Measurements from ENCODE around the gene CDKN2AIPNL.
"Not testable (repeated sequence)": the region's sequence is repeated elsewhere in the genome, so short reads cannot be mapped to it uniquely, and the experiment has no call there.

CDKN2AIPNL gene

GRCh38 chr5:134437847-134438581, 26.3 kb upstream of the CDKN2AIPNL start:
- DNase-seq: no peak

GRCh38 chr5:134437340-134437846, 25.7 kb upstream of the CDKN2AIPNL start:
- DNase-seq: no peak

DNA sequence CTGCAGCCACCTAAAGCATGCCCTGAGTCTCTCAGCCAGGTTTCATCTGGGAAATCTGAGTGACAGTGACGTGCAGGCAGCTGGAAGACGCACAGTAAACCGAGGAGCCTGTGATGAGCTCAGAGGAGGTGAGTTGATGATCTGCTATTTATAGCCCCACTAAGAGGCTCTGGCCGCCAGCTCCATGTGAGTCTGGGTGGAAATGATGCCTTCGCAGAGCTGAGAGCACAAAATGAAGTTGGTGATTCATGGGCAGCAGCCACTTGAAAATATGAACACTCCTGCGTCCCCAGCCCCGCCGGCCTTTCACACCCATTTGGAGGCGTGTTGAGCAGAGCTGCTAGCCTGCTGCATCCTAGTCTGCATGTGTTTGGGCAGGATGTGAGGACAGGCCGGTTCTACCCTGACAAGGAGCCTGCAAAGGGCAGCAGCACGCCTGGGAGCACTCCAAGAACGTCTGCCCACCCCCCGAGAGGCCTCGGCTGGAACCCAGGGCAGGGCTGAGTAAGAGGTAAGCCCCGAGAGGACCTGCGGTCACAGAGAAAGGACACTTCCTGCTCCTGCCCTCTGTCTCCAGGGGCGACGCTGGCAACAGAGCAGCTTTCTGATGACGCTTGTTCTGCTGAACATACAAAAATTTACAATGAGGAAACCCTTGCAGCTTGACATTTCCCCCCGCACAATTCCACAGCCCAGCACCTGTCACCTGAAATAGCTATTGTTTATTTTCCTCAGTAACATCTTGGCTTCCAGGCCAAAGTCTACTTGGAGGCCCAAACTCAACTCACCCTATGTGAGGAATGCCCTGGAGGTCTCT, 25.1 kb upstream of the CDKN2AIPNL start:
- DNase-seq: peak; percentile 70

DNA sequence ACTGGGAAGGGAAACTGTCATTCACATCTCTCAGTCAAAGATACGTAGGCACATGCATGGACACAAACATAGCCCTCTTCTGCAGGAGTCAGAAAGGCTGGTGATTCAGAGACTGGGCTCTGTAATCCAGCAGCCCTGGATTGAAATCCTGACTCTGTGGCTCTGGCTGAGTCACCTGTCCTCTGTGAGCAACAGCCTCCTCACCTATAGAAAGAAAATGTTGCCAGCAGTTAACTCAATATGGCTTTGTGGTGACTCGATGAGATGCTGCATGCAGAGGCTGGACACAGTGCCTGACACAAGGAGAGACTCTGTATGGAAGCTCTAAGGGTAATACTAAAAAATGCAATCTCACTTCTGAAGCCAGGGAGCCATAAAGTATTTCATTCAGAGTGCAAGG, 23.9 kb upstream of the CDKN2AIPNL start:
- no peak for DNase-seq

DNA sequence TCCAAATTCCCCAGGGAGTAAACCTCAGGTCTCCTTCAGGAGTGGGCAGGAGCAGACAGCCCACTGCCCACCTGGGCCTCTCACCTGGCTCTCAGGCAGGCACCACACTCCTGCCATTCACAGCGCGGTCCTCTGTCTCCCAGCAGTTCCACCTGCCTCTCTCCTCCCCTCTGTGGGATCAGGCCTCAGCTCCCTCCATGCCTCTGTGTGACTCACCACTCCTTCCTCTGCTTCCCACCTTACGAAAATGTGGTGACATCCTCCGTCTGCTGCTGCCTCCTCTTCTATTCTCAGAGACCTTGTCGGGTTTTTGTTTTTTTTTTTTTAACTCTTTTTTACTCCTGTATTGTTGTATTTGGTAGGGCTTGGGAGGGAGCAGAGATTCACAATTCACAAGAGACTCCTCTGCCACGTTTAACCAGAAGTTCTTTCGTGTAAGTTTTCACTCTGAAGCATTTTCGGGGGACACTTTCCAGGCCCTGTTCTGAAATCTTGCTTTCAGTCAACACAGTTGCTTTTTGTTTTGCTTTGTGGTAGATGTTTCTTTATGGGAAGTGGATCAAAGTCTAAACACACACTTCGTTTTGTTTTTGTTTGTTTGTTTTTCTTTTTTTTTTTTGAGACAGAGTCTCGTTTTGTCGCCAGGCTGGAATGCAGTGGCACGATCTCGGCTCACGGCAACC, 21.1 kb upstream of the CDKN2AIPNL start:
- DNase-seq: no peak

GRCh38 chr5:134432174-134432573, 20.5 kb upstream of the CDKN2AIPNL start:
- no peak for DNase-seq

DNA sequence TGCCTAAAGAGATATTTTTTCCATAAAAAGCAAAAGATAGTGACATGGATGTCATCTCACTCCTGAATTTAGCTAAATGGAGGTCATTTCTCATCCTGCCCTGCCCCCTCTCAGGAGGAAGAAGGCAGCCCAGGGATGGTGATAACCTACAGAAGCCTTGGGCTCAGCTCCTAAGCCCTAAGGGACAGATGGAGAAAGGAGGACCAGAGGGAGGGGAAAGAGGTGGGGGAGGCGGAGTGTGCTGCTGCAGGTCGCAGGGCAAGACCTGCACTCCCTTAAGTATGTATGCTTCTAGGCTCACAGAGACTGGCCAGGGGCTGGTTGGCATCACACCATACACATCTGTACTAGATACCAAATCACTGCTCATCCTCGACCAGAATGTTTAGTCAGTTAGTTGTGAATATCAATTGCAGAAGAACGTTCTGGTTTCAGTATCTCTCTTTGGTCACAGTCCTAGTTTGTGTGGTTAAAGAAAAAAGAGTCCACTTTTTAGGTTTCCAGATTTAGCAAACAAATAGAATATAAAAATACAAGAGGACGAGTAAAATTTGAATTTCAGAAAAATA, 18.4 kb upstream of the CDKN2AIPNL start:
- no peak for DNase-seq

DNA sequence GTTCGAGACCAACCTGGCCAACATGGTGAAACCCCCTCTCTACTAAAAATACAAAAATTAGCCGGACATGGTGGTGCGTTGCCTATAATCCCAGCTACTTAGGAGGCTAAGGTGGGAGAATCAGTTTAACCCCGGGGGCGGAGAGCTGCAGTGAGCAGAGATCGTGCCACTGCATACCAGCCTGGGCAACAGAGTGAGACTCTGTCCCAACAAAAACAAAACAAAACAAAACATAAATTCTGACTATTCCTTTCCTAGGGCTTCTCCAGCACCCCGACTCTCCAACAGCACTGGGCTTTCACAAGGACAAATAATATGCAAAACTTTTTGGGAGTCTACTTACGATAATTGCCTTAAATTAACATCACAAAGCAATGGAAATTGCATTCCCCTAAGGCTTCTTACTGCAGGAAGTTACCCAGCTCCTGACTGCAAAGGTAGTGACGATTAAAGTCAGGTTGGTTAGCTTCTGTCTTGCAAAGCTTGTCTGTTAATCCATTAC, 15.9 kb upstream of the CDKN2AIPNL start:
- no peak for DNase-seq

- DNase-seq: no peak
Measured at GRCh38 chr5:134426361-134426760, 14.7 kb upstream of the CDKN2AIPNL start.

- no peak for DNase-seq
Measured at GRCh38 chr5:134423376-134423775, 11.7 kb upstream of the CDKN2AIPNL start.

- DNase-seq: no peak
Measured at GRCh38 chr5:134422791-134423365, 11.2 kb upstream of the CDKN2AIPNL start.

DNA sequence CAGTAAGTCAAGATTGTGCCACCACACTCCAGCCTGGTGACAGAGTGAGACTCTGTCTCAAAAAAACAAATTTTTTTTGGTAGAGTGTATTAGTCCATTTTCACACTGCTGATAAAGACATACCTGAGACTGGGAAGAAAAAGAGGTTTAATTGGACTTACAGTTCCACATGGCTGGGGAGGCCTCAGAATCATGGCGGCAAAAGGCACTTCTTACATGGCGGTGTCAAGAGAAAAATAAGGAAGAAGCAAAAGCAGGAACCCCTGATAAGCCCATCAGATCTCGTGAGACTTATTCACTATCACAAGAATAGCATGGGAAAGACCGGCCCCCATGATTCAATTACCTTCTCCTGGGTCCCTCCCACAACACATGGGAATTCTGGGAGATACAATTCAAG, 9.4 kb upstream of the CDKN2AIPNL start:
- DNase-seq: not testable (repeated sequence)

DNA sequence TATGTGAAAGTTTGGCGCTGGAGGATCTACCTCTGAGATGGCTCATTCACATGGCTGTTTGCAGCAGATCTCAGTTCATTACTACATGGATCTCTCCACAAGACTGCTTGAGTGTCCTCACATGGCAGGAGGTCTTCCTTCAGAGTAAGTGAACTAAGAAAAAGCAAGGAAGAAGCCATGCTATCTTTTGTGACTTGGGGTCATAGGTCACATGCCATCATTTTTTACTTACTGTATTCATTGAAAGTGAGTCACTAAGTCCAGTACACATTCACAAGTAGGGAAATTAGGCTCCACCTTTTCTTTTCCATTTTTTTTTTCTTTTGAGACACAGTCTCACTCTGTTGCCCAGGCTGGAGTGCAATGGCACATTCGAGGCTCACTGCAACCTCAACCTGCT, 8.7 kb upstream of the CDKN2AIPNL start:
- DNase-seq: no peak

GRCh38 chr5:134418958-134419357, 7.3 kb upstream of the CDKN2AIPNL start:
- DNase-seq: no peak

DNA sequence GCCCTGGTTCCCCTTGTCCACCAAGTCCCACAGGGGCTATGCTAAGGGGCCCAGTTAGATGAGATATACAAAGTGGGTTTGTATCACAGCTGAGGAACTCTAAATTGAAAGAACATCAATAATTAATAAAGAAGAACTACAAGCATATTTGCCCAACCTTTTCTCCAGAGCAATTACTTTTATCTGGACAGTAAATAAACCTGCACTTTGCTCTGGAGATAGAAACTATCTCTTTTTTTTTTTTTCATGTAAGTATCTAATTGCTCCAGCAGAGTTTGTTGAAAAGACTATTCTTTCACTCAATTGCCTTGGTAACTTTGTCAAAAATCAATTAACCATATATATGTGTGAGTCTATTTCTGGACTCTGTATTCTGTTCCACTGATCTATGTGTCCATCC, 6.0 kb upstream of the CDKN2AIPNL start:
- no peak for DNase-seq

- no peak for DNase-seq
Measured at GRCh38 chr5:134413046-134413445, 1.4 kb upstream of the CDKN2AIPNL start.

- DNase-seq: no peak
Measured at GRCh38 chr5:134411228-134411545, 494 bp downstream of the CDKN2AIPNL start.

- DNase-seq: no peak
Measured at GRCh38 chr5:134410822-134411221, 859 bp downstream of the CDKN2AIPNL start.

- DNase-seq: no peak
Measured at GRCh38 chr5:134409321-134409720, 2.4 kb downstream of the CDKN2AIPNL start.

GRCh38 chr5:134406390-134406789, 5.3 kb downstream of the CDKN2AIPNL start:
- DNase-seq: no peak

GRCh38 chr5:134403951-134404350, 7.7 kb downstream of the CDKN2AIPNL start:
- no peak for DNase-seq

DNA sequence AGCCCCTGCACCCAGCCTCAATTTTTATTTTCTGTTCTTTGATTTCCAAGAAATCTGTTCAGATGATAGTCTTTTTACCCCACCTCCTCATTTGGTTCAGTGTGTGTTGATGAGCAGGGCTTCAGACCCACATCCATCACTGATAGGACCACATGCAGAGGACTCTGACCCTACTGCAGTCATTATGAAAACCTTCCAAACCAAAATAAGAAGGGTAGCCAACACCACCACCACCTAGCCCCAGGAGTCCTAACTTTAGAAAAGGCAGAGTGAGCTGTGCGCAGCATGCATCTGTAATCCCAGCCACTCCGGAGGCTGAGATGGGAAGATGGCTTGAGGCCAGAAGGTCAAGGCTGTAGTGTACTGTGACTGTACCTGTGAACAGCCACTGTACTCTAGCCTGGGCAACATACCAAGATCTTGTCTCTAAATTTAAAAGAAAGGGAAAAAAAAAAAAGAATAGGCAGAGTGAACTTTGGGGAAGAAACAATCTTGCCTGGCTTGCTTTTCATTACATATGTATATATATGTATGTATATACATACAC, 13.0 kb downstream of the CDKN2AIPNL start:
- DNase-seq: no peak

Data from NCI-H1092 treated with DMSO at 0.1 percent for 48 hours (cell line).